Activated naive CD8-positive, alpha-beta T cell treated with anti-CD3 and anti-CD28 coated beads, Interleukin-2, amount 50 U/mL, for 16 hours (primary cell): ENCODE measurements around the gene HIGD1B.
A peak's percentile ranks its signal among the peaks of the same experiment; 100 is the strongest.

Experiments used
- DNase-seq: peaks from one replicate; pipeline ENCODE4 v3.0.0-alpha.2; 2020; ENCODE audit warnings: low read depth, low spot score

Gene HIGD1B

GRCh38 chr17:44837196-44837595, 10.5 kb upstream of the HIGD1B start:
- no peak for DNase-seq

- no peak for DNase-seq
Observed at GRCh38 chr17:44840274-44840673, 7.4 kb upstream of the HIGD1B start.

GRCh38 chr17:44840936-44841335, 6.7 kb upstream of the HIGD1B start:
- DNase-seq: no peak

- no peak for DNase-seq
Observed at GRCh38 chr17:44842748-44843147, 4.9 kb upstream of the HIGD1B start.

- DNase-seq: no peak
Observed at GRCh38 chr17:44844390-44844830, 3.3 kb upstream of the HIGD1B start.

GRCh38 chr17:44846206-44846605, 1.5 kb upstream of the HIGD1B start:
- no peak for DNase-seq

GRCh38 chr17:44848257-44848795, 643 bp downstream of the HIGD1B start:
- DNase-seq: no peak

GRCh38 chr17:44848961-44849489, 1.3 kb downstream of the HIGD1B start:
- DNase-seq: no peak

GRCh38 chr17:44850025-44850424, 2.3 kb downstream of the HIGD1B start:
- no peak for DNase-seq

- DNase-seq: no peak
Observed at GRCh38 chr17:44850612-44851011, 2.9 kb downstream of the HIGD1B start.

GRCh38 chr17:44854192-44854591, 6.5 kb downstream of the HIGD1B start:
- no peak for DNase-seq

GRCh38 chr17:44859701-44860100, 12.0 kb downstream of the HIGD1B start:
- DNase-seq: no peak

GRCh38 chr17:44862278-44862914, 14.7 kb downstream of the HIGD1B start:
- no peak for DNase-seq

GRCh38 chr17:44863061-44863918, 15.6 kb downstream of the HIGD1B start:
- DNase-seq: no peak

GRCh38 chr17:44864831-44865230, 17.1 kb downstream of the HIGD1B start:
- DNase-seq: no peak

GRCh38 chr17:44865231-44865660, 17.6 kb downstream of the HIGD1B start:
- peak; percentile 48 for DNase-seq

- no peak for DNase-seq
Observed at GRCh38 chr17:44865931-44866330, 18.2 kb downstream of the HIGD1B start.

GRCh38 chr17:44867841-44868240, 20.2 kb downstream of the HIGD1B start:
- DNase-seq: no peak

GRCh38 chr17:44871556-44871955, 23.9 kb downstream of the HIGD1B start:
- no peak for DNase-seq

GRCh38 chr17:44872131-44872768, 24.6 kb downstream of the HIGD1B start:
- no peak for DNase-seq

- DNase-seq: no peak
Observed at GRCh38 chr17:44875761-44876160, 28.1 kb downstream of the HIGD1B start.

- no peak for DNase-seq
Observed at GRCh38 chr17:44877121-44877520, 29.4 kb downstream of the HIGD1B start.
